GM23338 (cell line): Measurements from ENCODE around the gene KLHL5. TPM values are rescaled to one million over a fixed set of nuclear protein-coding genes. Genes with fewer than 3 reads are reported as not detected.

ENCODE experiments used
- ATAC-seq: fragments of 200-7000 bp; cut with Tn5 transposase; 3 replicates; pipeline ENCODE4 v1.9.1; 2020
- DNase-seq: peaks from one replicate; pipeline ENCODE4 v3.0.0-alpha.2; 2015; ENCODE audit warnings: low spot score
- H2AFZ ChIP-seq: fragments of 200-600 bp; sonication (generic); 2 replicates; pipeline ENCODE4 v1.8.0; 2016; ENCODE audit warnings: antibody characterized with exemption, mild to moderate bottlenecking, moderate library complexity
- H3F3A ChIP-seq: fragments of 200-600 bp; sonication (generic); replicated peaks from 2 replicates; pipeline ENCODE4 v1.8.0; 2017; ENCODE audit warnings: antibody characterized with exemption, mixed run types, low read depth
- H3K27ac ChIP-seq: fragments of 200-600 bp; sonication (generic); 2 replicates; pipeline ENCODE4 v1.6.1; 2016; ENCODE audit warnings: low read depth
- H3K27me3 ChIP-seq: fragments of 200-600 bp; sonication (generic); 2 replicates; pipeline ENCODE4 v1.8.0; 2016; ENCODE audit warnings: mild to moderate bottlenecking, mixed run types, moderate library complexity; ENCODE audit not compliant: insufficient read depth
- H3K36me3 ChIP-seq: fragments of 200-600 bp; sonication (generic); 2 replicates; pipeline ENCODE4 v1.8.0; 2016; ENCODE audit warnings: mild to moderate bottlenecking; ENCODE audit not compliant: insufficient read depth
- H3K4me1 ChIP-seq: fragments of 200-600 bp; sonication (generic); 2 replicates; pipeline ENCODE4 v1.8.0; 2016; ENCODE audit warnings: mild to moderate bottlenecking, moderate library complexity; ENCODE audit not compliant: insufficient read depth
- H3K4me2 ChIP-seq: fragments of 200-600 bp; sonication (generic); 2 replicates; pipeline ENCODE4 v1.7.1; 2017; ENCODE audit warnings: mixed run types
- H3K4me3 ChIP-seq: fragments of 200-600 bp; sonication (generic); 2 replicates; pipeline ENCODE4 v1.6.1; 2016; ENCODE audit warnings: mixed run types
- H3K79me2 ChIP-seq: fragments of 200-600 bp; sonication (generic); replicated peaks from 2 replicates; pipeline ENCODE4 v1.8.0; 2017; ENCODE audit warnings: mild to moderate bottlenecking; ENCODE audit not compliant: insufficient read depth
- H3K9me2 ChIP-seq: fragments of 200-600 bp; sonication (generic); 2 replicates; pipeline ENCODE4 v1.8.0; 2017; ENCODE audit not compliant: insufficient read depth
- H4K20me1 ChIP-seq: fragments of 200-600 bp; sonication (generic); replicated peaks from 2 replicates; pipeline ENCODE4 v1.8.0; 2017; ENCODE audit warnings: mild to moderate bottlenecking; ENCODE audit not compliant: insufficient read depth
- H3K27ac Mint-ChIP-seq: 2 replicates; pipeline ENCODE4 v1.8.0; 2020; ENCODE audit warnings: inconsistent platforms, mild to moderate bottlenecking, moderate library complexity, mixed read lengths
- H3K27me3 Mint-ChIP-seq: 3 replicates; pipeline ENCODE4 v1.8.0; 2022; ENCODE audit warnings: low read depth, mild to moderate bottlenecking, moderate library complexity, mixed read lengths, inconsistent platforms; ENCODE audit not compliant: insufficient read depth, poor library complexity
- H3K36me3 Mint-ChIP-seq: 3 replicates; pipeline ENCODE4 v1.8.0; 2021; ENCODE audit warnings: low read depth, mild to moderate bottlenecking, inconsistent platforms, moderate library complexity, mixed read lengths
- H3K4me1 Mint-ChIP-seq: 3 replicates; pipeline ENCODE4 v1.8.0; 2020; ENCODE audit warnings: mild to moderate bottlenecking, inconsistent platforms, mixed read lengths
- H3K4me3 Mint-ChIP-seq: 3 replicates; pipeline ENCODE4 v1.8.0; 2021; ENCODE audit warnings: moderate library complexity, mild to moderate bottlenecking, inconsistent platforms, mixed read lengths
- H3K9me3 Mint-ChIP-seq: 3 replicates; pipeline ENCODE4 v1.8.0; 2020; ENCODE audit warnings: moderate library complexity, mild to moderate bottlenecking, inconsistent platforms, mixed read lengths
- CREB1 ChIP-seq: fragments of 250-450 bp; sonication (Bioruptor Pico); IDR thresholded peaks from 2 replicates; pipeline ENCODE4 v1.5.0; 2020; ENCODE audit warnings: low read depth, mild to moderate bottlenecking, moderate library complexity
- CTCF ChIP-seq, 2 experiments: fragments of 200-600 bp in 1 of 2; sonication (generic) in 1 of 2; conservative IDR thresholded peaks; 2 replicates each; pipeline versions ENCODE4 v1.5.1 to v1.6.1; 2016 to 2017; ENCODE audit warnings: antibody characterized with exemption in 2 of 2, low read depth in 2 of 2, mild to moderate bottlenecking in 2 of 2, moderate library complexity in 1 of 2
- ETS1 ChIP-seq: IDR thresholded peaks from 2 replicates; pipeline ENCODE4 v1.6.1; 2016; ENCODE audit warnings: antibody characterized with exemption
- EZH2 ChIP-seq: fragments of 200-600 bp; sonication (generic); IDR thresholded peaks from one replicate; pipeline ENCODE4 v1.8.0; 2017; ENCODE audit warnings: antibody characterized with exemption, mild to moderate bottlenecking, low read depth; ENCODE audit not compliant: unreplicated experiment
- EZH2phosphoT487 ChIP-seq: fragments of 200-600 bp; sonication (generic); IDR thresholded peaks from one replicate; pipeline ENCODE4 v1.8.1; 2018; ENCODE audit warnings: antibody characterized with exemption; ENCODE audit not compliant: unreplicated experiment
- JUNB ChIP-seq: IDR thresholded peaks from one replicate; pipeline ENCODE4 v1.6.1; 2016; ENCODE audit warnings: antibody characterized with exemption; ENCODE audit not compliant: unreplicated experiment
- NANOG ChIP-seq: IDR thresholded peaks from 2 replicates; pipeline ENCODE4 v1.6.1; 2016; ENCODE audit warnings: antibody characterized with exemption, borderline replicate concordance
- POLR2AphosphoS5 ChIP-seq: IDR thresholded peaks from 2 replicates; pipeline ENCODE4 v1.6.1; 2016; ENCODE audit warnings: antibody characterized with exemption, low read depth
- STAT1 ChIP-seq: IDR thresholded peaks from one replicate; pipeline ENCODE4 v1.6.1; 2016; ENCODE audit warnings: antibody characterized with exemption; ENCODE audit not compliant: unreplicated experiment
- ZNF331 ChIP-seq: fragments of 250-450 bp; sonication (Bioruptor Pico); IDR thresholded peaks from 2 replicates; pipeline ENCODE4 v1.5.0; 2020; ENCODE audit warnings: low read depth, mild to moderate bottlenecking, moderate library complexity
- ZNF462 ChIP-seq: fragments of 250-450 bp; sonication (Bioruptor Pico); IDR thresholded peaks from 2 replicates; pipeline ENCODE4 v1.5.0; 2020; ENCODE audit warnings: mild to moderate bottlenecking, moderate library complexity
- polyA plus RNA-seq: library from polyadenylated mRNA; unstranded; fragments of >200 nt; fragmentation: Nextera tagmentation; extraction: Ambion mirVana; gene quantifications from 2 replicates; pipeline ENCODE4 v1.2.1, GENCODE V29; 2016
- total RNA-seq: library from RNA; depleted of rRNA; stranded (reverse); fragments of >200 nt; shearing (Covaris generic); gene quantifications from 2 replicates; pipeline ENCODE4 v1.2.3, GENCODE V29; 2014

Gene KLHL5
- total and polyA plus RNA-seq, 2 experiments from 2014 or later: 9.4 to 24.5 TPM

- peaks cover 16% of the 10 kb centered on the region for H3K4me1 Mint-ChIP-seq
- Histone ChIP-seq H3K9me2 (no peaks in the 10 kb centered on the region), H3K36me3 (no peaks in the 10 kb centered on the region), H3F3A (no peaks in the 10 kb centered on the region), H3K27me3 (no peaks in the 10 kb centered on the region), H3K4me1 (peaks cover 11% of the 10 kb centered on the region), H2AFZ (no peak overlapping the region), H3K27ac (no peak overlapping the region), H3K4me2 (0 out of 2 replicates have a peak overlapping the region, but pooled peaks have one; percentile 15), H3K4me3 (no peak overlapping the region), H3K79me2 (peaks cover 55% of the 10 kb centered on the region), H4K20me1 (0 out of 2 replicates have a peak, but pooled peaks cover 2% of the 10 kb centered on the region)
- no peaks in the 10 kb centered on the region for H3K27me3 Mint-ChIP-seq
- no peak overlapping the region for H3K27ac Mint-ChIP-seq
- peak; percentile 23 for DNase-seq
- peak; percentile 53; the same call in 2 of the 3 replicates for ATAC-seq
- H3K9me3 Mint-ChIP-seq: no peaks in the 10 kb centered on the region
- no peak overlapping the region for H3K4me3 Mint-ChIP-seq
- TF ChIP-seq CREB1: no peak
- TF ChIP-seq EZH2: no peak
- TF ChIP-seq JUNB: no peak
- TF ChIP-seq ETS1: no peak
- no peak for TF ChIP-seq ZNF331 (CRISPR knock-in tag)
- no peak for TF ChIP-seq CTCF (conservative IDR thresholded peaks at IDR 0.05; ENCODE audit: low read depth in 2 of 2)
- H3K36me3 Mint-ChIP-seq: no peaks in the 10 kb centered on the region
Observed at GRCh38 chr4:39051492-39051891, 10.5 kb upstream of the KLHL5 start.

- DNase-seq (no peak), ATAC-seq (no peak)
- Histone ChIP-seq H3K27me3 (no peaks in the 10 kb centered on the region), H3K36me3 (no peaks in the 10 kb centered on the region), H3K79me2 (peaks cover 39% of the 10 kb centered on the region; the same call in 1 of the 2 replicates), H4K20me1 (no peaks in the 10 kb centered on the region), H3K4me3 (no peak overlapping the region), H3K27ac (no peak overlapping the region), H2AFZ (no peak overlapping the region), H3K4me2 (no peak overlapping the region), H3K9me2 (no peaks in the 10 kb centered on the region), H3K4me1 (peaks cover 11% of the 10 kb centered on the region), H3F3A (no peaks in the 10 kb centered on the region)
- no peaks in the 10 kb centered on the region for H3K27me3 Mint-ChIP-seq
- peaks cover 16% of the 10 kb centered on the region for H3K4me1 Mint-ChIP-seq
- no peak overlapping the region for H3K27ac Mint-ChIP-seq
- no peaks in the 10 kb centered on the region for H3K9me3 Mint-ChIP-seq
- no peaks in the 10 kb centered on the region for H3K36me3 Mint-ChIP-seq
- no peak overlapping the region for H3K4me3 Mint-ChIP-seq
- TF ChIP-seq ZNF331 (CRISPR knock-in tag) (no peak), NANOG (no peak), POLR2AphosphoS5 (no peak), STAT1 (no peak), EZH2phosphoT487 (no peak), CREB1 (no peak), ZNF462 (CRISPR knock-in tag) (no peak), ETS1 (no peak)
Observed at GRCh38 chr4:39053983-39054382, 8.0 kb upstream of the KLHL5 start.
